GM12878 (cell line): Measurements from ENCODE around the gene PAX2.

Source experiments
- ASH2L ChIP-seq: fragments of 300-600, 200-600 bp; sonication (generic); IDR thresholded peaks from 2 replicates; pipeline ENCODE4 v1.6.1; 2017; ENCODE audit warnings: low read depth, mild to moderate bottlenecking, borderline replicate concordance
- CHD2 ChIP-seq: IDR thresholded peaks from 2 replicates; pipeline ENCODE4 v1.6.1; 2011; ENCODE audit warnings: low read depth, low read length, improper control_type of control experiment, borderline replicate concordance
- EZH2 ChIP-seq: IDR thresholded peaks from 2 replicates; pipeline ENCODE4 v1.6.1; 2012; ENCODE audit warnings: low read depth, mild to moderate bottlenecking, control low read depth, inconsistent platforms, low read length, borderline replicate concordance; ENCODE audit not compliant: control insufficient read depth
- GABPA ChIP-seq: IDR thresholded peaks from 2 replicates; pipeline ENCODE4 v1.6.1; 2014; ENCODE audit warnings: antibody characterized with exemption, low read depth, mild to moderate bottlenecking, inconsistent platforms
- PBX3 ChIP-seq: IDR thresholded peaks from 2 replicates; pipeline ENCODE4 v1.6.1; 2011; ENCODE audit warnings: mild to moderate bottlenecking, low read depth, low read length, moderate library complexity; ENCODE audit not compliant: insufficient replicate concordance
- TBL1XR1 ChIP-seq: IDR thresholded peaks from 2 replicates; pipeline ENCODE4 v1.6.1; 2012; ENCODE audit warnings: low read depth, low read length, improper control_type of control experiment

GRCh38 chr10:100707261-100707848 is 38.0 kb upstream of the PAX2 start:
- no peak for TF ChIP-seq CHD2
- no peak for TF ChIP-seq GABPA
- no peak for TF ChIP-seq PBX3
- TF ChIP-seq TBL1XR1: no peak
- no peak for TF ChIP-seq ASH2L
- TF ChIP-seq EZH2: no peak
